Spleen (tissue), 7 donors: ENCODE measurements around the gene PRR29.

Source experiments
- POLR2A ChIP-seq, 3 donors: fragments of 450-650 bp; IDR thresholded peaks; one replicate each; pipeline ENCODE4 v1.5.1; 2017; ENCODE audit warnings: antibody characterized with exemption in 3 of 3, mild to moderate bottlenecking in 1 of 3
- POLR2AphosphoS5 ChIP-seq, 3 donors: sonication (generic); formaldehyde crosslinking; IDR thresholded peaks; one replicate each; pipeline ENCODE4 v1.5.1; 2017; ENCODE audit warnings: antibody characterized with exemption in 3 of 3
- TF ChIP-seq, protein P1 (sequence below), 11 experiments: fragments of 200-600 bp in 7 of 11; fragments of 450-650 bp in 4 of 11; sonication (generic) in 4 of 11; IDR thresholded peaks in 8 of 11; conservative IDR thresholded peaks in 3 of 11; 1 replicate in 7 of 11; 2 replicates in 4 of 11; pipeline versions ENCODE4 v1.4.0 to v1.8.0; 2016 to 2021; ENCODE audit warnings: antibody characterized with exemption in 11 of 11, inconsistent platforms in 4 of 11, mild to moderate bottlenecking in 1 of 11
- donor health status: DM: no; HTN: no; CAD: no; lungs with moderate emphysema.
- donor health status: DM: no; HTN: no; CAD: no.
- donor health status: DM: no; HTN: no; CAD: no.

DNA sequence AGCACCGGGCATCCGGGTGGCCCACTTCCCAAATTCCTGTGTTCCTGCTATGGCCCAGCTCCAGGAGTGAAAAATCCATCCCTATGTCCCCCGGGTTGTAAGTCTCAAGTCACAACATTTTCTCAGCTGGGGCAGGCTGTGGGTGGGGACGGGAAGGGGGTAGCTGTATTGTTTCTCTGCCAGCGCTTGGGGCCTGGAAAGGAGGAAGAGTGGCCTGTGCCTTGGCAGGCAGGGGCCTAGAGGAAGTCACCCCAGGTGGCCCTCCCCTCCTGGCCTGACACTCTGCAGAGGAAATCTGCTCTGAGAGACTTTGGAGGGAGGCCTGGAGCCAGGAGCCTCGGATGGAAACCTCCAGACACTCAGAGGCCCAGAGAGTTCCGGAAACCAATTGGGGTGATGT, 14.8 kb upstream of the PRR29 start:
- TF ChIP-seq POLR2AphosphoS5 (IDR thresholded peaks at IDR 0.05) (peak in 2 of 3 donors; percentile 31 to 67), POLR2A (IDR thresholded peaks at IDR 0.05) (no peak)
- TF ChIP-seq, protein P1, sequence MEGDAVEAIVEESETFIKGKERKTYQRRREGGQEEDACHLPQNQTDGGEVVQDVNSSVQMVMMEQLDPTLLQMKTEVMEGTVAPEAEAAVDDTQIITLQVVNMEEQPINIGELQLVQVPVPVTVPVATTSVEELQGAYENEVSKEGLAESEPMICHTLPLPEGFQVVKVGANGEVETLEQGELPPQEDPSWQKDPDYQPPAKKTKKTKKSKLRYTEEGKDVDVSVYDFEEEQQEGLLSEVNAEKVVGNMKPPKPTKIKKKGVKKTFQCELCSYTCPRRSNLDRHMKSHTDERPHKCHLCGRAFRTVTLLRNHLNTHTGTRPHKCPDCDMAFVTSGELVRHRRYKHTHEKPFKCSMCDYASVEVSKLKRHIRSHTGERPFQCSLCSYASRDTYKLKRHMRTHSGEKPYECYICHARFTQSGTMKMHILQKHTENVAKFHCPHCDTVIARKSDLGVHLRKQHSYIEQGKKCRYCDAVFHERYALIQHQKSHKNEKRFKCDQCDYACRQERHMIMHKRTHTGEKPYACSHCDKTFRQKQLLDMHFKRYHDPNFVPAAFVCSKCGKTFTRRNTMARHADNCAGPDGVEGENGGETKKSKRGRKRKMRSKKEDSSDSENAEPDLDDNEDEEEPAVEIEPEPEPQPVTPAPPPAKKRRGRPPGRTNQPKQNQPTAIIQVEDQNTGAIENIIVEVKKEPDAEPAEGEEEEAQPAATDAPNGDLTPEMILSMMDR (IDR thresholded peaks at IDR 0.05 in 8 of 11, conservative IDR thresholded peaks at IDR 0.05 in 3 of 11) = no peak
